Measurements from ENCODE around the gene PSIP1.
A peak's percentile ranks its signal among the peaks of the same experiment; 100 is the strongest.

PSIP1 gene

DNA sequence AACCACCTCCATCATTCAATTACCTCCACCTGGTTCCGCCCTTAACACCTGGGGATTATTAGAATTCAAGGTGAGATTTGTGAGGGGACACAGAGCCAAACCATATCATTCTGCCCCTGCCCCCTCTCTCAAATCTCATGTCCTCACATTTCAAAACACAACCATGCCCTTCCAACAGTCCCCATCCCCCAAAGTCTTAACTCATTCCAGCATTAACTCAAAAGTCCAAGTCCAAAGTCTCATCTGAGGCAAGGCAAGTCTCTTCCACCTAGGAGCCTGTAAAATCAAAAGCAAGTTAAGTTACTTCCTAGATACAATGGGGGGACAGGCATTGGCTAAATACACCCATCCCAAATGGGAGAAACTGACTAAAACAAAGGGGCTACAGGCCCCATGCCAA is 18.8 kb downstream of the PSIP1 start:
- Histone ChIP-seq H3K36me3 (ENCODE audit: insufficient read depth, low read length) (peaks cover 80% of the 10 kb centered on the region; the same call in 1 of the 2 replicates), H3K4me3 (ENCODE audit: low read length, poor library complexity, severe bottlenecking) (no peak overlapping the region), H3K9me3 (ENCODE audit: insufficient read depth, low read depth, low read length) (peaks cover 9% of the 10 kb centered on the region; the same call in 1 of the 2 replicates), H3K4me1 (ENCODE audit: insufficient read depth, low read length, poor library complexity, severe bottlenecking) (peaks cover 13% of the 10 kb centered on the region), H3F3A (ENCODE audit: low read depth) (no peaks in the 10 kb centered on the region), H3K4me2 (ENCODE audit: low read depth, low read length, poor library complexity, severe bottlenecking) (no peak overlapping the region), H3K9ac (ENCODE audit: low read depth, low read length, poor library complexity, severe bottlenecking) (no peak overlapping the region), H3K27me3 (ENCODE audit: insufficient read depth, low read length, poor library complexity, severe bottlenecking) (no peaks in the 10 kb centered on the region), H2AFZ (ENCODE audit: low read length) (no peak overlapping the region), H3K79me2 (ENCODE audit: insufficient read depth, low read length) (peaks cover 81% of the 10 kb centered on the region), H3K9me2 (replicated peaks; ENCODE audit: low read depth, low read length) (no peaks in the 10 kb centered on the region), H4K20me1 (ENCODE audit: insufficient read depth, low read length, poor library complexity, severe bottlenecking) (peaks cover 37% of the 10 kb centered on the region)
- no peak for TF ChIP-seq EZH2phosphoT487 (IDR thresholded peaks at IDR 0.05; ENCODE audit: borderline replicate concordance)
- TF ChIP-seq, protein P1, sequence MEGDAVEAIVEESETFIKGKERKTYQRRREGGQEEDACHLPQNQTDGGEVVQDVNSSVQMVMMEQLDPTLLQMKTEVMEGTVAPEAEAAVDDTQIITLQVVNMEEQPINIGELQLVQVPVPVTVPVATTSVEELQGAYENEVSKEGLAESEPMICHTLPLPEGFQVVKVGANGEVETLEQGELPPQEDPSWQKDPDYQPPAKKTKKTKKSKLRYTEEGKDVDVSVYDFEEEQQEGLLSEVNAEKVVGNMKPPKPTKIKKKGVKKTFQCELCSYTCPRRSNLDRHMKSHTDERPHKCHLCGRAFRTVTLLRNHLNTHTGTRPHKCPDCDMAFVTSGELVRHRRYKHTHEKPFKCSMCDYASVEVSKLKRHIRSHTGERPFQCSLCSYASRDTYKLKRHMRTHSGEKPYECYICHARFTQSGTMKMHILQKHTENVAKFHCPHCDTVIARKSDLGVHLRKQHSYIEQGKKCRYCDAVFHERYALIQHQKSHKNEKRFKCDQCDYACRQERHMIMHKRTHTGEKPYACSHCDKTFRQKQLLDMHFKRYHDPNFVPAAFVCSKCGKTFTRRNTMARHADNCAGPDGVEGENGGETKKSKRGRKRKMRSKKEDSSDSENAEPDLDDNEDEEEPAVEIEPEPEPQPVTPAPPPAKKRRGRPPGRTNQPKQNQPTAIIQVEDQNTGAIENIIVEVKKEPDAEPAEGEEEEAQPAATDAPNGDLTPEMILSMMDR (conservative IDR thresholded peaks at IDR 0.05; ENCODE audit: low read length) = no peak

DNA sequence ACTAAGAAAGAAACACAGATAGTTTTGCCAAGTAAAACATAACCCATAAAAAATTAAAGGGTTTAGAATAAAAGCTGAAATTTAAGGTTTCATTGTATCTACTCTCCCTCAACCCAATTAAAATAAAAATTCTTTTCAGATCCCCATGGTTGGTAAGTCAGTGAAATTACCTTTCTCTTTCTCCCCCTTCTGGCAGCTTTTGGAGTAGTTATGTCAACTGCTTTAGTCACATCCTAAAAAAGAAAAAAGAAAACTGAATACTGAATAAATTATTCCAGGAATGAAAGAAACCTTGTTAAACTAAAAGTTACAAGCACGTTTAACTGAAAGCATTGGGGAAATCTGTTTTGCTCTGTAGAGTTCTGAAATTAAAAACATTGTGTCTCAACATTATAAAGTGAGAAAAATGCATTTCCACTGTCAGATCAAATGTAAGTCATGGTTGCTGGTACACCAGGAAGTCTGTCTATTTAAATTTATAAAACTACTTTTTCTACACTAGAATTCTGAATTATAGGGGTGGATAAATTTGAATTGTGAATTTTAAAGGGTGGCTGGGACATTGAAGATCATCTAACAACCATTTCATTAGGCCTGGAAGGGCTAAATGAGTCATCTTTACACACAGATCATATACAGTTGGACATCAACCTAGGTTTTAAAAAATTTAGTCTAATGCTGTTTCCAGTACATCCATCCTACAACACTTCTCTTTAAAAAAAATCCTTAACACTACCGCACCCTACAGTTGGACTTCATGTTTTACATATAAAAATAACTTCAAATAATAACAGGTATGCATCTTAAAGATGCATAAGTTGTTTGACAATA is 24.7 kb downstream of the PSIP1 start:
- no peak overlapping the region for H2AFZ ChIP-seq (ENCODE audit: low read length)
- H3K9ac ChIP-seq (ENCODE audit: low read depth, low read length, poor library complexity, severe bottlenecking) = no peak overlapping the region
- TF ChIP-seq EZH2phosphoT487 (IDR thresholded peaks at IDR 0.05; ENCODE audit: borderline replicate concordance) = no peak
- TF ChIP-seq, protein P1 (conservative IDR thresholded peaks at IDR 0.05; ENCODE audit: low read length) = peak; percentile 72
- no peak overlapping the region for H3K4me3 ChIP-seq (ENCODE audit: low read length, poor library complexity, severe bottlenecking)
- no peak overlapping the region for H3K4me2 ChIP-seq (ENCODE audit: low read depth, low read length, poor library complexity, severe bottlenecking)
- H3F3A ChIP-seq (ENCODE audit: low read depth) = 0 out of 2 replicates have a peak, but pooled peaks cover 6% of the 10 kb centered on the region
- H3K27me3 ChIP-seq (ENCODE audit: insufficient read depth, low read length, poor library complexity, severe bottlenecking) = no peaks in the 10 kb centered on the region
- H3K36me3 ChIP-seq (ENCODE audit: insufficient read depth, low read length) = peaks cover 84% of the 10 kb centered on the region
- H3K9me2 ChIP-seq (replicated peaks; ENCODE audit: low read depth, low read length) = no peaks in the 10 kb centered on the region
- no peaks in the 10 kb centered on the region for H3K4me1 ChIP-seq (ENCODE audit: insufficient read depth, low read length, poor library complexity, severe bottlenecking)
- H4K20me1 ChIP-seq (ENCODE audit: insufficient read depth, low read length, poor library complexity, severe bottlenecking) = peaks cover 29% of the 10 kb centered on the region
- H3K9me3 ChIP-seq (ENCODE audit: insufficient read depth, low read depth, low read length) = no peaks in the 10 kb centered on the region
- H3K79me2 ChIP-seq (ENCODE audit: insufficient read depth, low read length) = peaks cover 27% of the 10 kb centered on the region

DNA sequence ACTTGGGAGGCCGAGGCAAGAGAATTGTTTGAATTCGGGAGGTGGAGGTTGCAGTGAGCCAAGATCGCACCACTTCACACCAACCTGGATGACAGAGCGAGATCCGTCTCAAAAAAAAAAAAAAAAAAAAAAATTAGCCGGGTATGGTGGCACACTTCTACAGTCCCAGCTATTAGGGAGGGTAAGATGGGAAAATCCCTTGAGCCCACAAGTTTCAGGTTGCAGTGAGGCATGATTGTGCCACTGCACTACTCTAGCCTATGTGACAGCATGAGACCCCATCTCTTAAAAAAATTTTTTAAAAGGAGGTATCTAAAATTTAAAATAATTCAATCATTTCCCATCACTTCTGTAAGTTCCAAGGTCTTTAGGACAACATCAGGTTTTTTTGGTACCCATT is 26.0 kb downstream of the PSIP1 start:
- peaks cover 26% of the 10 kb centered on the region for H3K79me2 ChIP-seq (ENCODE audit: insufficient read depth, low read length)
- no peaks in the 10 kb centered on the region for H3K9me3 ChIP-seq (ENCODE audit: insufficient read depth, low read depth, low read length)
- H3K4me2 ChIP-seq (ENCODE audit: low read depth, low read length, poor library complexity, severe bottlenecking) = no peak overlapping the region
- no peaks in the 10 kb centered on the region for H3K27me3 ChIP-seq (ENCODE audit: insufficient read depth, low read length, poor library complexity, severe bottlenecking)
- H3K4me3 ChIP-seq (ENCODE audit: low read length, poor library complexity, severe bottlenecking) = no peak overlapping the region
- no peak for TF ChIP-seq EZH2phosphoT487 (IDR thresholded peaks at IDR 0.05; ENCODE audit: borderline replicate concordance)
- TF ChIP-seq, protein P1 (conservative IDR thresholded peaks at IDR 0.05; ENCODE audit: low read length) = no peak
- peaks cover 34% of the 10 kb centered on the region for H4K20me1 ChIP-seq (ENCODE audit: insufficient read depth, low read length, poor library complexity, severe bottlenecking)
- no peak overlapping the region for H3K9ac ChIP-seq (ENCODE audit: low read depth, low read length, poor library complexity, severe bottlenecking)
- H2AFZ ChIP-seq (ENCODE audit: low read length) = no peak overlapping the region
- H3F3A ChIP-seq (ENCODE audit: low read depth) = 0 out of 2 replicates have a peak, but pooled peaks cover 6% of the 10 kb centered on the region
- H3K36me3 ChIP-seq (ENCODE audit: insufficient read depth, low read length) = peaks cover 87% of the 10 kb centered on the region
- H3K4me1 ChIP-seq (ENCODE audit: insufficient read depth, low read length, poor library complexity, severe bottlenecking) = no peaks in the 10 kb centered on the region
- no peaks in the 10 kb centered on the region for H3K9me2 ChIP-seq (replicated peaks; ENCODE audit: low read depth, low read length)

Data from Loucy (cell line).